Measurements from ENCODE around the gene KCNB1.

KCNB1 gene

DNA sequence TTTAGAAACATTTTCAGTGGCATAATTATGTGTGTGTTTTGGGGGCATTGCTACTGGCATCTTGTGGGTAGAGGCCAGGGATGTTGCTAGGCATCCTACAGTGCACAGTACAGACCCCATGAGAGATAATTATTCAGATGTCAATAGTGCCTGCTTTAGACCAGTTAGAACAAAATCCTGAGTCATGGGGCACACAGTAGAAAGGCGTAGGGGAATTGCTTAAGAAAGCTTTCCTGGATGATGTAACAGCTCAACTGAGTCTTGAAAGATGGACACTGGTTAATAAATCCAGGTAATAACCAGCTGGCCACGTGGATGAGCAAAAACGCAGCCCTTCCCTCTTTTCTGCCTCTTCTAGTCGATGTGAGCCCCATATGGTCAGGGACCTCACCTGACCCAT, 51.1 kb downstream of the KCNB1 start:
- H3K4me1 Mint-ChIP-seq = no peaks in the 10 kb centered on the region
- TF ChIP-seq, protein P1, sequence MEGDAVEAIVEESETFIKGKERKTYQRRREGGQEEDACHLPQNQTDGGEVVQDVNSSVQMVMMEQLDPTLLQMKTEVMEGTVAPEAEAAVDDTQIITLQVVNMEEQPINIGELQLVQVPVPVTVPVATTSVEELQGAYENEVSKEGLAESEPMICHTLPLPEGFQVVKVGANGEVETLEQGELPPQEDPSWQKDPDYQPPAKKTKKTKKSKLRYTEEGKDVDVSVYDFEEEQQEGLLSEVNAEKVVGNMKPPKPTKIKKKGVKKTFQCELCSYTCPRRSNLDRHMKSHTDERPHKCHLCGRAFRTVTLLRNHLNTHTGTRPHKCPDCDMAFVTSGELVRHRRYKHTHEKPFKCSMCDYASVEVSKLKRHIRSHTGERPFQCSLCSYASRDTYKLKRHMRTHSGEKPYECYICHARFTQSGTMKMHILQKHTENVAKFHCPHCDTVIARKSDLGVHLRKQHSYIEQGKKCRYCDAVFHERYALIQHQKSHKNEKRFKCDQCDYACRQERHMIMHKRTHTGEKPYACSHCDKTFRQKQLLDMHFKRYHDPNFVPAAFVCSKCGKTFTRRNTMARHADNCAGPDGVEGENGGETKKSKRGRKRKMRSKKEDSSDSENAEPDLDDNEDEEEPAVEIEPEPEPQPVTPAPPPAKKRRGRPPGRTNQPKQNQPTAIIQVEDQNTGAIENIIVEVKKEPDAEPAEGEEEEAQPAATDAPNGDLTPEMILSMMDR (IDR thresholded peaks at IDR 0.05; ENCODE audit: unreplicated experiment in 3 of 3) = no peak
- H3K36me3 Mint-ChIP-seq (ENCODE audit: low read depth) = no peaks in the 10 kb centered on the region
- H3K27ac Mint-ChIP-seq = no peak overlapping the region
- H3K9me3 Mint-ChIP-seq = no peaks in the 10 kb centered on the region
- no peak overlapping the region for H3K4me3 Mint-ChIP-seq
- H3K27me3 Mint-ChIP-seq (ENCODE audit: low read depth) = peaks cover 36% of the 10 kb centered on the region

DNA sequence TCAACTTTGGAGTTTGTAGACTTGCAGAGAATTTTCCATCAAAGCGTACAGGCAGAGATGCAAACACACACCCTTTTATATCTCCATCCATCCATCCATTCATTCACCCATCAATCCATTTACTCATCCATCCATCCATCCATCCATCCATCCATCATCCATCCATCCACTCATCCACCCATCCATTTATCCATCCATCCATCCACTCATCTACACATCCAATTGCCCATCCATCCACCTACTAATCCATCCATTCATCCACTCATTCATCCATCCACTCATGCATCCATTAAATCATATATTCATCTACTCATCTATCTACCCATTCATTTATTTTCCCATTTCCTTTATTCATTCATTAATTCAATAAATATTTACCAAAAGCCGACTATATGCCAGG, 52.1 kb downstream of the KCNB1 start:
- Mint-ChIP-seq H3K27me3 (ENCODE audit: low read depth) (peaks cover 41% of the 10 kb centered on the region), H3K27ac (no peak overlapping the region), H3K4me3 (no peak overlapping the region), H3K9me3 (no peaks in the 10 kb centered on the region), H3K36me3 (ENCODE audit: low read depth) (no peaks in the 10 kb centered on the region), H3K4me1 (no peaks in the 10 kb centered on the region)
- TF ChIP-seq, protein P1 (IDR thresholded peaks at IDR 0.05; ENCODE audit: unreplicated experiment in 3 of 3) = no peak

DNA sequence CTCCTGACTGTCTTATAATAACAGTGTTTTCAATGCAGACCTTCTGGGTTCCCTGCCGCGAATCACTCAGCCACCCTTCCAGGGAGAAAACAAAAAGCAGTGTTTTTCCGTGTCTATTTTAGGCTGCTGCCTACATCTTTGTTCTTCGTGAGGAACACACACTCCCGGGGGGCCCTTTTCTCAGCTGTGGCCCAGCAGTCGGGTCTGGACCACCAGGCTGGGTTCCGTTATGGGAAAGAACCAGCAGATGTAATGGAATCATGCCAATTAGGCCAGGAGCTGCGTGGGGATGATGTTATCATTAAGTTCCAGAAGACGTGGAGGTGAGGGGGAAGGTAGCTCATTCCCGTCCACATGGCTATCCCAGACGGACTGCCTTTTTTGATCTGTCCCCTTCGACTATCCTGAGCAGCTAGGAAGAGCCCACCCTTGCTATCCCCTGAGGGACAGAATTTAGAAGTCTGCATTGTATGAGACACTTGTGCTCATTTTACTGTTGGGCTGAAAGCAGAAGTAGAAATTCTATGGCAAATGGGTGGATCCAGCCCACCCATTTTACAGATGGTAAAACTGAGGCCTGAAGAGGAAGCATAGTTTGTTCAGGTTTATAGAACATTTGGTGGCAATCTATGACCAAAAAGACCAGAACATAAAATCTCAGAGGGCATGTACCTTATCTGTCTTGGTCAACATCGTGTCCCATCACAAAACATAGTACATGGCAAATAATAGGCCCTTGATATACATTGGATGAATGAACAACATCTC, 54.5 kb downstream of the KCNB1 start:
- no peaks in the 10 kb centered on the region for H3K4me1 Mint-ChIP-seq
- H3K27ac Mint-ChIP-seq = no peak overlapping the region
- H3K36me3 Mint-ChIP-seq (ENCODE audit: low read depth) = no peaks in the 10 kb centered on the region
- no peak overlapping the region for H3K4me3 Mint-ChIP-seq
- H3K9me3 Mint-ChIP-seq = no peaks in the 10 kb centered on the region
- TF ChIP-seq, protein P1 (IDR thresholded peaks at IDR 0.05; ENCODE audit: unreplicated experiment in 3 of 3) = no peak
- H3K27me3 Mint-ChIP-seq (ENCODE audit: low read depth) = peaks cover 31% of the 10 kb centered on the region

DNA sequence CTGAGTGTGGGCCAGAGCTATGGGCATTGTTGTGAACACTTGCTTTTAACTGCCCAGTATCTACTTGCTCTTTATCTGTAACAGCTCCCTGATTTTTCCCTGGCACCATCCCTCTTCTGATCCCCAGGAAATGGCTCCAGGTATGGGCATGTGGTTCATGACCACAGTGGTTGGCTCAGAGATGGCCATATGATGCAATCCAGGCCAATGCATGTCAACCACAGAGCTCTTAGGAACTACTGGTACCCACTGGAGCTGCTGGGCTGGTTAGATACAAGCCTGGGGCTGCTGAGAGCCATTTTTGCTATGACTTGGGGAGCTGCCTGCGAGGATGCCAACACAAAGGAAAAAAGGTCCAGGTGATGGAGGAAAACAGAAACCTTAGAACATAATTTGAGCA, 55.6 kb downstream of the KCNB1 start:
- Mint-ChIP-seq H3K36me3 (ENCODE audit: low read depth) (no peaks in the 10 kb centered on the region), H3K9me3 (no peaks in the 10 kb centered on the region), H3K27ac (no peak overlapping the region), H3K4me3 (no peak overlapping the region), H3K27me3 (ENCODE audit: low read depth) (peaks cover 28% of the 10 kb centered on the region), H3K4me1 (no peaks in the 10 kb centered on the region)
- TF ChIP-seq, protein P1 (IDR thresholded peaks at IDR 0.05; ENCODE audit: unreplicated experiment in 3 of 3) = no peak

DNA sequence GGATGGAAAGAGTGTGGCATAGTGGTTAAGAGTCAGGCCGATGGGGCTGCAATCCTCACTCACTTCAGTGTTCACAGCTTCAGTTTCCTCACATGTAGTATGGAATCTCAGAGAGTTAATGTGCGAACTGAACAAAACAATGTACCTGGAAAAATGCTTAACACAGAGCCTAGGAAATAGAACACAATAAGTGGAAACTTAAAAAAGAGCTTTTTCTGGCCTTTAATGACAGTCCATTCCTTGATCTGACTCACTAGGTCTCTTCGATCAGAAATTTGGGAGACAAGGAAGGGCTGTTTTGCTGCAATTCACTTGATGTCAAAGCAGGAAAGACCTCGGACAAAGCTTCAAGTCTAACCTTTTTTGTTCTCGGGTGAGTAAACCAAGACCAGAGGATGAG, 56.1 kb downstream of the KCNB1 start:
- no peak overlapping the region for H3K4me3 Mint-ChIP-seq
- no peaks in the 10 kb centered on the region for H3K36me3 Mint-ChIP-seq (ENCODE audit: low read depth)
- H3K9me3 Mint-ChIP-seq = no peaks in the 10 kb centered on the region
- TF ChIP-seq, protein P1 (IDR thresholded peaks at IDR 0.05; ENCODE audit: unreplicated experiment in 3 of 3) = no peak
- no peaks in the 10 kb centered on the region for H3K4me1 Mint-ChIP-seq
- H3K27ac Mint-ChIP-seq = no peak overlapping the region
- H3K27me3 Mint-ChIP-seq (ENCODE audit: low read depth) = peaks cover 28% of the 10 kb centered on the region

DNA sequence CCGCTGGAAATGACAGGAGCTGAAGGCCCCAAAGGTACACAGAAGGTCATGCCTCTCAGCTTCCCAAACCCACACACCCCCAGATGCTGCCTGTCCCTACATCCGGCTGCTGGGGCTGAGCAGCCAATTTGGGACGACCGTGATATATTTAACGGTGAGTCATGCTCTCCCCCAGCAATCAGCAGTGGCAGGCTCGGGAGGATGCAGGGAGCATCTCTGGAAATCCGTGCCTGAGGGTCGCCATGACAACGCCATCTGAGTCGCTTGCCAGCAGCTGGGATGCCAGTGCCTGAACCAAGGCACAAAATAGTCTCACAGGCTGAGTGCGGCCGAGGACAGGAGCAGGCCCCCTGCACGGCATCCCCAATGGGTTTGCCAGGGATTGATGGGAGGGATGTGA, 57.9 kb downstream of the KCNB1 start:
- Mint-ChIP-seq H3K4me3 (no peak overlapping the region), H3K27ac (no peak overlapping the region), H3K36me3 (ENCODE audit: low read depth) (no peaks in the 10 kb centered on the region), H3K27me3 (ENCODE audit: low read depth) (peaks cover 20% of the 10 kb centered on the region), H3K4me1 (no peaks in the 10 kb centered on the region), H3K9me3 (no peaks in the 10 kb centered on the region)
- TF ChIP-seq, protein P1 (IDR thresholded peaks at IDR 0.05; ENCODE audit: unreplicated experiment in 3 of 3) = no peak

Measured in nephron (organoid).